CD4-positive, CD25-positive, alpha-beta regulatory T cell (primary cell): ENCODE measurements around the gene AFTPH. TPM values are rescaled to one million over a fixed set of nuclear protein-coding genes. Genes with fewer than 3 reads are reported as not detected.

Experiments used
- ATAC-seq, 2 donors: fragments of 150-1000 bp; cut with Tn5 transposase; one replicate each; pipeline ENCODE4 v1.10.0; 2021; ENCODE audit warnings: low read depth in 2 of 2, moderate number of reproducible peaks in 2 of 2, moderate library complexity in 1 of 2
- DNase-seq, 3 donors: peaks; one replicate each; pipeline versions ENCODE4 v3.0.0 to v3.0.0-alpha.2; 2012 to 2022; ENCODE audit warnings: mixed read lengths in 1 of 3
- H3K27ac ChIP-seq: one replicate; pipeline ENCODE4 v1.7.0; 2013; ENCODE audit warnings: mild to moderate bottlenecking, low read length; ENCODE audit not compliant: insufficient read depth, poor library complexity, severe bottlenecking
- H3K27me3 ChIP-seq: one replicate; pipeline ENCODE4 v1.7.0; 2013; ENCODE audit warnings: low read length; ENCODE audit not compliant: control insufficient read depth, insufficient read depth
- H3K36me3 ChIP-seq: one replicate; pipeline ENCODE4 v1.7.0; 2013; ENCODE audit warnings: mild to moderate bottlenecking, low read length, moderate library complexity; ENCODE audit not compliant: control insufficient read depth, insufficient read depth
- H3K4me1 ChIP-seq: 2 replicates; pipeline ENCODE4 v1.7.0; 2013; ENCODE audit warnings: mild to moderate bottlenecking, low read length; ENCODE audit not compliant: insufficient read depth, control insufficient read depth, poor library complexity, severe bottlenecking
- H3K4me3 ChIP-seq: one replicate; pipeline ENCODE4 v1.7.0; 2013; ENCODE audit warnings: low read depth, mild to moderate bottlenecking, low read length, moderate library complexity
- H3K9me3 ChIP-seq, 2 experiments: 1 replicate in 1 of 2; 2 replicates in 1 of 2; pipeline ENCODE4 v1.7.0; 2013; ENCODE audit warnings: low read length in 2 of 2, mild to moderate bottlenecking in 1 of 2, moderate library complexity in 1 of 2; ENCODE audit not compliant: control insufficient read depth in 2 of 2
- H3K27ac Mint-ChIP-seq, 3 donors: one replicate each; pipeline ENCODE4 v1.8.0; 2020 to 2022; ENCODE audit warnings: mild to moderate bottlenecking in 3 of 3, mixed read lengths in 3 of 3, moderate library complexity in 2 of 3
- H3K27me3 Mint-ChIP-seq: one replicate; pipeline ENCODE4 v1.8.0; 2022; ENCODE audit warnings: mild to moderate bottlenecking, mixed read lengths
- H3K36me3 Mint-ChIP-seq: one replicate; pipeline ENCODE4 v1.8.0; 2020; ENCODE audit warnings: mixed read lengths
- H3K4me1 Mint-ChIP-seq, 4 donors: one replicate each; pipeline ENCODE4 v1.8.0; 2020 to 2022; ENCODE audit warnings: mixed read lengths in 4 of 4, mild to moderate bottlenecking in 1 of 4
- H3K4me3 Mint-ChIP-seq, 4 donors: one replicate each; pipeline ENCODE4 v1.8.0; 2020 to 2022; ENCODE audit warnings: mild to moderate bottlenecking in 4 of 4, mixed read lengths in 4 of 4, moderate library complexity in 3 of 4
- H3K9me3 Mint-ChIP-seq, 7 donors: one replicate each; pipeline ENCODE4 v1.8.0; 2020 to 2022; ENCODE audit warnings: mixed read lengths in 7 of 7, mild to moderate bottlenecking in 3 of 7, moderate library complexity in 2 of 7
- polyA plus RNA-seq, 4 donors: library from polyadenylated mRNA; unstranded; fragments of 300-500 nt; fragmentation: Illumina TruSeq; gene quantifications; one replicate each; pipeline ENCODE4 v1.2.3, GENCODE V29; 2021
- total RNA-seq: library from RNA; stranded (reverse); gene quantifications from one replicate; pipeline ENCODE4 v1.2.3, GENCODE V29; 2022

The AFTPH gene
- total and polyA plus RNA-seq, 5 donors from 2014 or later = 23.7 to 45.0 (median 28.2) TPM

DNA sequence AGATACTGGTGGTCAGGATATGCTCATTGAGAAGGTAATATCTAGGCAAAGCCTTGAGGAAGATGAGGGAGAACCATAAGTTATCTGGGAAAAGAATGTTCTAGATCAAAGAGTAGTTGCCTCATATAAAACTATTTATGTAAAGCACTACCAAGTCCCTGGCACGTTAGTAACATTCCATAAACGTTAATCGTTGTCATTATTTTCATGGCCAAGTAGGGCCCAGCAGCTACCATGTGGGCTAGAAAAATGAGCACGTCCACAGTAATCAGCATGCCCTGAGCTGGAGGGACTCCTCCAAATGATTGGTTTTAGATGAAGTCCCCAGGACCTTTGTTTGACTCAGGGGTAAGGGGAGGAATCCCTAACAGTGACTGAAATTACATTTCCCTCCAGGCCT lies 32.7 kb upstream of the AFTPH start:
- no peaks in the 10 kb centered on the region for H3K9me3 Mint-ChIP-seq
- DNase-seq (no peak), ATAC-seq (no peak)
- Histone ChIP-seq H3K4me3 (no peak overlapping the region), H3K27me3 (peaks cover 14% of the 10 kb centered on the region), H3K4me1 (peaks cover 14% of the 10 kb centered on the region), H3K36me3 (no peaks in the 10 kb centered on the region), H3K27ac (no peak overlapping the region), H3K9me3 (no peaks in the 10 kb centered on the region)
- H3K27me3 Mint-ChIP-seq = peaks cover 22% of the 10 kb centered on the region
- H3K36me3 Mint-ChIP-seq = no peaks in the 10 kb centered on the region
- no peak overlapping the region for H3K27ac Mint-ChIP-seq
- H3K4me3 Mint-ChIP-seq = no peak overlapping the region
- H3K4me1 Mint-ChIP-seq = peaks cover 0 to 14% (median 7%) of the 10 kb centered on the region in 4 donors

GRCh38 chr2:64492272-64492671 lies 31.9 kb upstream of the AFTPH start:
- Mint-ChIP-seq H3K4me3 (no peak overlapping the region), H3K27me3 (peaks cover 15% of the 10 kb centered on the region), H3K27ac (no peak overlapping the region), H3K4me1 (peaks cover 0 to 14% (median 7%) of the 10 kb centered on the region in 4 donors), H3K9me3 (no peaks in the 10 kb centered on the region), H3K36me3 (no peaks in the 10 kb centered on the region)
- Histone ChIP-seq H3K36me3 (no peaks in the 10 kb centered on the region), H3K27ac (no peak overlapping the region), H3K9me3 (no peaks in the 10 kb centered on the region), H3K27me3 (peaks cover 17% of the 10 kb centered on the region), H3K4me1 (peaks cover 14% of the 10 kb centered on the region), H3K4me3 (no peak overlapping the region)
- DNase-seq (no peak), ATAC-seq (no peak)

- peaks cover 14% of the 10 kb centered on the region for H3K4me1 ChIP-seq
- peaks cover 16% of the 10 kb centered on the region for H3K27me3 ChIP-seq
- no peak for ATAC-seq
- H3K27ac ChIP-seq = no peak overlapping the region
- Mint-ChIP-seq H3K9me3 (no peaks in the 10 kb centered on the region), H3K4me1 (peaks cover 0 to 14% (median 7%) of the 10 kb centered on the region in 4 donors), H3K4me3 (no peak overlapping the region), H3K27ac (no peak overlapping the region), H3K36me3 (no peaks in the 10 kb centered on the region), H3K27me3 (peaks cover 12% of the 10 kb centered on the region)
- H3K36me3 ChIP-seq = no peaks in the 10 kb centered on the region
- no peak for DNase-seq
- H3K4me3 ChIP-seq = no peak overlapping the region
- no peaks in the 10 kb centered on the region for H3K9me3 ChIP-seq
These were observed 31.3 kb upstream of the AFTPH start for GRCh38 chr2:64492821-64493220.

GRCh38 chr2:64493788-64494187 lies 30.3 kb upstream of the AFTPH start:
- Histone ChIP-seq H3K4me1 (peaks cover 8% of the 10 kb centered on the region), H3K27me3 (peaks cover 16% of the 10 kb centered on the region), H3K4me3 (no peak overlapping the region), H3K27ac (no peak overlapping the region), H3K9me3 (no peaks in the 10 kb centered on the region), H3K36me3 (no peaks in the 10 kb centered on the region)
- DNase-seq = no peak
- no peak for ATAC-seq
- peaks cover 12% of the 10 kb centered on the region for H3K27me3 Mint-ChIP-seq
- H3K4me3 Mint-ChIP-seq = no peak overlapping the region
- peaks cover 0 to 2% (median 0%) of the 10 kb centered on the region in 7 donors for H3K9me3 Mint-ChIP-seq
- no peak overlapping the region for H3K27ac Mint-ChIP-seq
- peaks cover 0 to 11% (median 6%) of the 10 kb centered on the region in 4 donors for H3K4me1 Mint-ChIP-seq
- H3K36me3 Mint-ChIP-seq = no peaks in the 10 kb centered on the region

DNA sequence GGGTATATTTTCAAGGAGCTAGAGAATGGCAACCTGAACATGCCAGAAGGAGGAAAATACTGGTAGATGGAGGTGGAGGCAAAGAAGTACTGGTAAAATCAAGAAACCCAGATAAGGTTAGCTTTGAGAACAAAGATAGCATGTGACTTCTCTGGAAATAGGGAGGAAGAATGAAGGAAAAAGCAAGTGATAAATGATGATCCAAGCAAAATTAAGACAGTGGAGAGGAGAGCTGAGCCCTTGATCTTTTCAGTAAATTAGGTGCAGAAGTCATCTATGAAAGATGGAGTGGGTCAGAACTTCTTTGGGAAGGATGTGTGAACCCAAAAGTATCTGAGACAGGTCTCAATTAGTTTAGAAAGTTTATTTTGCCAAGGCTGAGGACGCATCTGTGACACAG lies 25.7 kb upstream of the AFTPH start:
- Histone ChIP-seq H3K9me3 (no peaks in the 10 kb centered on the region), H3K27me3 (peaks cover 16% of the 10 kb centered on the region), H3K36me3 (no peaks in the 10 kb centered on the region), H3K27ac (no peak overlapping the region), H3K4me3 (no peak overlapping the region), H3K4me1 (no peaks in the 10 kb centered on the region)
- H3K4me3 Mint-ChIP-seq = no peak overlapping the region
- no peak overlapping the region for H3K27ac Mint-ChIP-seq
- H3K4me1 Mint-ChIP-seq = peaks cover 0 to 5% (median 0%) of the 10 kb centered on the region in 4 donors
- peaks cover 0 to 2% (median 0%) of the 10 kb centered on the region in 7 donors for H3K9me3 Mint-ChIP-seq
- no peak for DNase-seq
- no peaks in the 10 kb centered on the region for H3K36me3 Mint-ChIP-seq
- no peak for ATAC-seq
- H3K27me3 Mint-ChIP-seq = peaks cover 32% of the 10 kb centered on the region

GRCh38 chr2:64500549-64500948 lies 23.6 kb upstream of the AFTPH start:
- H3K27ac Mint-ChIP-seq = no peak overlapping the region
- DNase-seq = no peak
- Histone ChIP-seq H3K27ac (no peak overlapping the region), H3K9me3 (no peaks in the 10 kb centered on the region), H3K27me3 (peaks cover 10% of the 10 kb centered on the region), H3K36me3 (no peaks in the 10 kb centered on the region), H3K4me1 (no peaks in the 10 kb centered on the region), H3K4me3 (no peak overlapping the region)
- ATAC-seq = no peak
- H3K36me3 Mint-ChIP-seq = no peaks in the 10 kb centered on the region
- no peak overlapping the region for H3K4me3 Mint-ChIP-seq
- H3K9me3 Mint-ChIP-seq = peaks cover 0 to 2% (median 0%) of the 10 kb centered on the region in 7 donors
- peaks cover 0 to 5% (median 0%) of the 10 kb centered on the region in 4 donors for H3K4me1 Mint-ChIP-seq
- H3K27me3 Mint-ChIP-seq = peaks cover 40% of the 10 kb centered on the region

DNA sequence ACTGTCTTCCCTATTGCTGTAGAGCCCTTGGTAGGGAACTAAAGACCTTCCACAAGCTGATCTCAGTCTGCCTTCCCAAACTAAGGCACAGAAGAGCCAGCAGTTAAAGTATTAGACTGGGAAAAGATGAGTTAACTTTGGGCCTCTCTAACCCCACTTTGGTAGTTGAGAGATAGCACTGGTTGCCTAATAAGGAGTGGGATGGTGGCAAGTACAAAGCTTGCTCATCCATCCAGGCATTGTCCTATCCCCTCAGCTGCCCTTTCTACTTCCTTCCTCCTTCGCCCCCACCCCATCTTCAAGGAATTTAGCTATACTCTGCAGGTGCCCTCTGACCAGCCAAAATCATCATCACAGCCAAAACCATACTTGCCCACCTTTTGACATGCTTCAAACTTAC lies 22.2 kb upstream of the AFTPH start:
- no peak for ATAC-seq
- H3K36me3 ChIP-seq = no peaks in the 10 kb centered on the region
- no peak overlapping the region for H3K27ac ChIP-seq
- H3K27me3 Mint-ChIP-seq = peaks cover 38% of the 10 kb centered on the region
- no peaks in the 10 kb centered on the region for H3K36me3 Mint-ChIP-seq
- DNase-seq = no peak
- no peak overlapping the region for H3K4me3 Mint-ChIP-seq
- H3K27me3 ChIP-seq = no peaks in the 10 kb centered on the region
- peaks cover 0 to 5% (median 0%) of the 10 kb centered on the region in 4 donors for H3K4me1 Mint-ChIP-seq
- H3K9me3 Mint-ChIP-seq = peaks cover 0 to 2% (median 0%) of the 10 kb centered on the region in 7 donors
- no peaks in the 10 kb centered on the region for H3K4me1 ChIP-seq
- H3K4me3 ChIP-seq = no peak overlapping the region
- no peaks in the 10 kb centered on the region for H3K9me3 ChIP-seq
- H3K27ac Mint-ChIP-seq = no peak overlapping the region

DNA sequence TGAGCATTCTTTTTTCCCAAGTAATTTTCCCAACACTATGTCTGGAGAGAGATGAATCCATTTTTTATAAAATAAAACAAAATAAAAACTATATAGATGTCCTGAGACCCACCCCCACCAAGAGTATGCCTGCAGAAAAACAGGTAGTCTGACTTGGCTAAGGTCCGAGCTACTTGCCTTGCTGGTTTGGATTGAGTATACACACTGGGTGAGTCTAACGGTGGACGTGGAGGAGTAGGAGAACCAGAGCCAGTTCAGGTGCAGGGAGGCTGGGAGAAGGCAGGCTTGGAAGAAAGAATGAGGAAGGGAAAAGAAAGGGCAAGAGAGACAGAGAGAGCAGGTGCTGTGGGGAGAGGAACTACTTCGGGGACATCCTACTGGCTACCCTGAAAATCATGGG lies 21.3 kb upstream of the AFTPH start:
- no peak for DNase-seq
- no peaks in the 10 kb centered on the region for H3K36me3 ChIP-seq
- Mint-ChIP-seq H3K36me3 (no peaks in the 10 kb centered on the region), H3K4me1 (peaks cover 0 to 5% (median 0%) of the 10 kb centered on the region in 4 donors), H3K4me3 (no peak overlapping the region), H3K27me3 (peaks cover 45% of the 10 kb centered on the region), H3K27ac (no peak overlapping the region), H3K9me3 (peaks cover 0 to 2% (median 0%) of the 10 kb centered on the region in 7 donors)
- no peak overlapping the region for H3K4me3 ChIP-seq
- ATAC-seq = no peak
- H3K4me1 ChIP-seq = no peaks in the 10 kb centered on the region
- peaks cover 4% of the 10 kb centered on the region for H3K27me3 ChIP-seq
- H3K27ac ChIP-seq = no peak overlapping the region
- no peaks in the 10 kb centered on the region for H3K9me3 ChIP-seq
